Endodermal cell (in vitro differentiated cells): Measurements from ENCODE around the gene HIRA. TPM values are rescaled to one million over a fixed set of nuclear protein-coding genes. Genes with fewer than 3 reads are reported as not detected.

Experiments used
- DNase-seq: peaks from one replicate; pipeline ENCODE4 v3.0.0-alpha.2; 2017
- H3K27ac ChIP-seq: 2 replicates; pipeline ENCODE4 v1.5.1; 2013; ENCODE audit warnings: mild to moderate bottlenecking, low read depth, low read length, moderate library complexity
- H3K27me3 ChIP-seq: 2 replicates; pipeline ENCODE4 v1.6.1; 2013; ENCODE audit warnings: mild to moderate bottlenecking, low read length, moderate library complexity; ENCODE audit not compliant: insufficient read depth, control insufficient read depth, poor library complexity, severe bottlenecking
- H3K36me3 ChIP-seq: 2 replicates; pipeline ENCODE4 v1.7.0; 2013; ENCODE audit warnings: mild to moderate bottlenecking, low read length, moderate library complexity; ENCODE audit not compliant: control insufficient read depth, insufficient read depth
- H3K4me1 ChIP-seq: one replicate; pipeline ENCODE4 v1.7.0; 2013; ENCODE audit warnings: low read length; ENCODE audit not compliant: control insufficient read depth, insufficient read depth
- H3K4me3 ChIP-seq: 2 replicates; pipeline ENCODE4 v1.5.1; 2013; ENCODE audit warnings: mild to moderate bottlenecking, low read length, moderate library complexity
- H3K9ac ChIP-seq: 2 replicates; pipeline ENCODE4 v1.6.1; 2013; ENCODE audit warnings: mild to moderate bottlenecking, low read length, moderate library complexity; ENCODE audit not compliant: poor library complexity, severe bottlenecking; ENCODE audit errors: extremely low read depth
- H3K9me3 ChIP-seq: 2 replicates; pipeline ENCODE4 v1.6.1; 2013; ENCODE audit warnings: mild to moderate bottlenecking, low read length, moderate library complexity; ENCODE audit not compliant: control insufficient read depth
- H3K27ac Mint-ChIP-seq: 2 replicates; pipeline ENCODE4 v1.8.0; 2020; ENCODE audit warnings: mixed read lengths
- H3K27me3 Mint-ChIP-seq: 2 replicates; pipeline ENCODE4 v1.8.0; 2021; ENCODE audit warnings: mild to moderate bottlenecking, mixed read lengths; ENCODE audit not compliant: insufficient read depth
- H3K36me3 Mint-ChIP-seq: 2 replicates; pipeline ENCODE4 v1.8.0; 2020; ENCODE audit warnings: low read depth, mixed read lengths
- H3K4me1 Mint-ChIP-seq: 2 replicates; pipeline ENCODE4 v1.8.0; 2020; ENCODE audit warnings: mixed read lengths
- H3K4me3 Mint-ChIP-seq: 2 replicates; pipeline ENCODE4 v1.8.0; 2020; ENCODE audit warnings: mild to moderate bottlenecking, moderate library complexity, mixed read lengths
- H3K9me3 Mint-ChIP-seq: 2 replicates; pipeline ENCODE4 v1.8.0; 2020; ENCODE audit warnings: mild to moderate bottlenecking, mixed read lengths
- CTCF ChIP-seq: fragments of 200-600 bp; sonication (generic); conservative IDR thresholded peaks from 2 replicates; pipeline ENCODE4 v1.5.0; 2021; ENCODE audit warnings: antibody characterized with exemption, mild to moderate bottlenecking
- WGBS, 2 experiments: methylation state at CpG; one replicate each; pipeline versions ENCODE4 v1.1.5 to v1.1.7; 2013; ENCODE audit warnings: missing lambda C conversion rate in 2 of 2, mixed read lengths in 1 of 2; ENCODE audit not compliant: insufficient coverage in 1 of 2, insufficient read length in 1 of 2; 5-methylcytosine and 5-hydroxymethylcytosine counted together
- total RNA-seq, 2 donors: library from RNA; stranded (reverse); fragmentation: NEBNext Ultra II Directional in 1 of 2; extraction: Animal tissue kit (Norgen Biotek cat#: 25700) in 1 of 2; gene quantifications; 2 replicates in 1 of 2; 3 replicates in 1 of 2; pipeline ENCODE4 v1.2.1, GENCODE V29; 2021

HIRA gene
- total RNA-seq, 2 donors from 2014 or later = 44.8 to 46.6 TPM

GRCh38 chr22:19385221-19385906, 46.2 kb downstream of the HIRA start:
- peaks cover 4% of the 10 kb centered on the region for H3K4me1 ChIP-seq
- WGBS, 2 experiments = 92 to 99% methylated on average over 10 to 14 of the region's 14 CpGs
- Mint-ChIP-seq H3K36me3 (peaks cover 75% of the 10 kb centered on the region), H3K9me3 (no peaks in the 10 kb centered on the region), H3K4me3 (no peak overlapping the region), H3K4me1 (peaks cover 18% of the 10 kb centered on the region), H3K27me3 (no peaks in the 10 kb centered on the region), H3K27ac (no peak overlapping the region)
- H3K27ac ChIP-seq = no peak overlapping the region
- TF ChIP-seq CTCF = no peak
- no peaks in the 10 kb centered on the region for H3K9me3 ChIP-seq
- no peak for DNase-seq
- peaks cover 90% of the 10 kb centered on the region for H3K36me3 ChIP-seq
- H3K4me3 ChIP-seq = no peak overlapping the region
- no peaks in the 10 kb centered on the region for H3K27me3 ChIP-seq
- H3K9ac ChIP-seq = no peak overlapping the region

- Mint-ChIP-seq H3K4me3 (no peak overlapping the region), H3K4me1 (peaks cover 18% of the 10 kb centered on the region), H3K27ac (no peak overlapping the region), H3K27me3 (no peaks in the 10 kb centered on the region), H3K36me3 (peaks cover 64% of the 10 kb centered on the region), H3K9me3 (no peaks in the 10 kb centered on the region)
- peak; percentile 89 for DNase-seq
- Histone ChIP-seq H3K27me3 (no peaks in the 10 kb centered on the region), H3K9me3 (no peaks in the 10 kb centered on the region), H3K9ac (no peak overlapping the region), H3K27ac (no peak overlapping the region), H3K4me1 (peaks cover 4% of the 10 kb centered on the region), H3K36me3 (peaks cover 72% of the 10 kb centered on the region), H3K4me3 (no peak overlapping the region)
- 70 to 72% methylated on average over 8 to 9 of the region's 9 CpGs for WGBS, 2 experiments
- no peak for TF ChIP-seq CTCF
These were observed 48.2 kb downstream of the HIRA start for GRCh38 chr22:19383292-19383691.

GRCh38 chr22:19382240-19382639, 49.3 kb downstream of the HIRA start:
- peaks cover 64% of the 10 kb centered on the region for H3K36me3 Mint-ChIP-seq
- no peaks in the 10 kb centered on the region for H3K9me3 Mint-ChIP-seq
- Histone ChIP-seq H3K4me3 (no peak overlapping the region), H3K27ac (no peak overlapping the region), H3K9ac (no peak overlapping the region), H3K4me1 (peaks cover 4% of the 10 kb centered on the region), H3K36me3 (peaks cover 69% of the 10 kb centered on the region), H3K9me3 (no peaks in the 10 kb centered on the region), H3K27me3 (no peaks in the 10 kb centered on the region)
- no peak overlapping the region for H3K4me3 Mint-ChIP-seq
- DNase-seq = no peak
- no peaks in the 10 kb centered on the region for H3K27me3 Mint-ChIP-seq
- TF ChIP-seq CTCF = no peak
- no peak overlapping the region for H3K27ac Mint-ChIP-seq
- WGBS, 2 experiments = 90 to 95% methylated on average over 4 to 5 of the region's 5 CpGs
- peaks cover 18% of the 10 kb centered on the region for H3K4me1 Mint-ChIP-seq
